BJ (cell line): ENCODE measurements around the gene LILRB4. TPM values are rescaled to one million over a fixed set of nuclear protein-coding genes. Genes with fewer than 3 reads are reported as not detected.
"Not testable (repeated sequence)": the region's sequence is repeated elsewhere in the genome, so short reads cannot be mapped to it uniquely, and the experiment has no call there.

Experiments used
- CTCF ChIA-PET: fragments of 350-600 bp; formaldehyde crosslinking; extraction: SDS; loops from one replicate; lab custom pipeline; 2021; ENCODE audit warnings: antibody characterized with exemption, inconsistent platforms; lab: Yijun Ruan, JAX
- POLR2A ChIA-PET: fragments of 300-600 bp; sonication (Branson Sonifier 250); formaldehyde crosslinking; extraction: SDS; loops from one replicate; lab custom pipeline; 2021; ENCODE audit warnings: antibody characterized with exemption; lab: Charles Lee
- DNase-seq: peaks from one replicate; pipeline ENCODE4 v3.0.0-alpha.2; 2011; ENCODE audit warnings: low read depth
- H3K27me3 ChIP-seq: 2 replicates; pipeline ENCODE4 v1.6.0; 2011; ENCODE audit warnings: low read length; ENCODE audit not compliant: control insufficient read depth, insufficient read depth
- H3K36me3 ChIP-seq: 2 replicates; pipeline ENCODE4 v1.5.1; 2011; ENCODE audit warnings: low read length; ENCODE audit not compliant: control insufficient read depth, insufficient read depth
- H3K4me3 ChIP-seq: 2 replicates; pipeline ENCODE4 v1.5.1; 2011; ENCODE audit warnings: low read depth, mild to moderate bottlenecking, control low read depth, low read length
- polyA plus RNA-seq: library from polyadenylated mRNA; depleted of rRNA; stranded (reverse); fragments of >200 nt; gene quantifications from 2 replicates; pipeline ENCODE4 v1.2.3, GENCODE V29; 2011
- TF ChIP-seq, protein P1 (sequence below): IDR thresholded peaks from 2 replicates; pipeline ENCODE4 v1.5.1; 2011; ENCODE audit warnings: low read depth, mild to moderate bottlenecking, control low read depth, inconsistent platforms, low read length, moderate library complexity; ENCODE audit not compliant: insufficient read depth

Gene LILRB4
- polyA plus RNA-seq, 1 experiment = not detected

GRCh38 chr19:54622431-54622830 is 40.4 kb upstream of the LILRB4 start:
- Histone ChIP-seq H3K27me3 (no peaks in the 10 kb centered on the region), H3K4me3 (no peak overlapping the region), H3K36me3 (no peaks in the 10 kb centered on the region)
- POLR2A ChIA-PET = no interaction called here
- DNase-seq = no peak
- CTCF ChIA-PET = no interaction called here
- TF ChIP-seq, protein P1, sequence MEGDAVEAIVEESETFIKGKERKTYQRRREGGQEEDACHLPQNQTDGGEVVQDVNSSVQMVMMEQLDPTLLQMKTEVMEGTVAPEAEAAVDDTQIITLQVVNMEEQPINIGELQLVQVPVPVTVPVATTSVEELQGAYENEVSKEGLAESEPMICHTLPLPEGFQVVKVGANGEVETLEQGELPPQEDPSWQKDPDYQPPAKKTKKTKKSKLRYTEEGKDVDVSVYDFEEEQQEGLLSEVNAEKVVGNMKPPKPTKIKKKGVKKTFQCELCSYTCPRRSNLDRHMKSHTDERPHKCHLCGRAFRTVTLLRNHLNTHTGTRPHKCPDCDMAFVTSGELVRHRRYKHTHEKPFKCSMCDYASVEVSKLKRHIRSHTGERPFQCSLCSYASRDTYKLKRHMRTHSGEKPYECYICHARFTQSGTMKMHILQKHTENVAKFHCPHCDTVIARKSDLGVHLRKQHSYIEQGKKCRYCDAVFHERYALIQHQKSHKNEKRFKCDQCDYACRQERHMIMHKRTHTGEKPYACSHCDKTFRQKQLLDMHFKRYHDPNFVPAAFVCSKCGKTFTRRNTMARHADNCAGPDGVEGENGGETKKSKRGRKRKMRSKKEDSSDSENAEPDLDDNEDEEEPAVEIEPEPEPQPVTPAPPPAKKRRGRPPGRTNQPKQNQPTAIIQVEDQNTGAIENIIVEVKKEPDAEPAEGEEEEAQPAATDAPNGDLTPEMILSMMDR = no peak

- H3K27me3 ChIP-seq, H3K36me3 ChIP-seq, H3K4me3 ChIP-seq, DNase-seq, CTCF ChIA-PET, POLR2A ChIA-PET: not testable (repeated sequence)
Observed at GRCh38 chr19:54624234-54624633, 38.6 kb upstream of the LILRB4 start.

- CTCF ChIA-PET, DNase-seq, POLR2A ChIA-PET, H3K36me3 ChIP-seq, H3K4me3 ChIP-seq, H3K27me3 ChIP-seq: not testable (repeated sequence)
Observed at GRCh38 chr19:54624934-54625730, 37.7 kb upstream of the LILRB4 start.

- Histone ChIP-seq H3K27me3 (no peaks in the 10 kb centered on the region), H3K4me3 (no peak overlapping the region), H3K36me3 (no peaks in the 10 kb centered on the region)
- TF ChIP-seq, protein P1 = no peak
- no peak for DNase-seq
- POLR2A ChIA-PET = no interaction called here
- CTCF ChIA-PET = no interaction called here
Observed at GRCh38 chr19:54626757-54627156, 36.0 kb upstream of the LILRB4 start.

- H3K36me3 ChIP-seq, H3K27me3 ChIP-seq, POLR2A ChIA-PET, H3K4me3 ChIP-seq, DNase-seq, CTCF ChIA-PET: not testable (repeated sequence)
Observed at GRCh38 chr19:54627912-54628311, 34.9 kb upstream of the LILRB4 start.

GRCh38 chr19:54630262-54630661 is 32.5 kb upstream of the LILRB4 start, which contains the start of gene LILRB1:
LILRB1 (plus strand) TSS chr19:54630484; CDS start chr19:54631074, 590 bp downstream.
- H3K4me3 ChIP-seq, DNase-seq, H3K27me3 ChIP-seq, POLR2A ChIA-PET, CTCF ChIA-PET, H3K36me3 ChIP-seq: not testable (repeated sequence)

- ChIA-PET CTCF (no interaction called here), POLR2A (no interaction called here)
- TF ChIP-seq, protein P1 = no peak
- no peaks in the 10 kb centered on the region for H3K27me3 ChIP-seq
- DNase-seq = no peak
- H3K36me3 ChIP-seq = no peaks in the 10 kb centered on the region
- H3K4me3 ChIP-seq = no peak overlapping the region
Observed at GRCh38 chr19:54630782-54631181, 32.0 kb upstream of the LILRB4 start.

DNA sequence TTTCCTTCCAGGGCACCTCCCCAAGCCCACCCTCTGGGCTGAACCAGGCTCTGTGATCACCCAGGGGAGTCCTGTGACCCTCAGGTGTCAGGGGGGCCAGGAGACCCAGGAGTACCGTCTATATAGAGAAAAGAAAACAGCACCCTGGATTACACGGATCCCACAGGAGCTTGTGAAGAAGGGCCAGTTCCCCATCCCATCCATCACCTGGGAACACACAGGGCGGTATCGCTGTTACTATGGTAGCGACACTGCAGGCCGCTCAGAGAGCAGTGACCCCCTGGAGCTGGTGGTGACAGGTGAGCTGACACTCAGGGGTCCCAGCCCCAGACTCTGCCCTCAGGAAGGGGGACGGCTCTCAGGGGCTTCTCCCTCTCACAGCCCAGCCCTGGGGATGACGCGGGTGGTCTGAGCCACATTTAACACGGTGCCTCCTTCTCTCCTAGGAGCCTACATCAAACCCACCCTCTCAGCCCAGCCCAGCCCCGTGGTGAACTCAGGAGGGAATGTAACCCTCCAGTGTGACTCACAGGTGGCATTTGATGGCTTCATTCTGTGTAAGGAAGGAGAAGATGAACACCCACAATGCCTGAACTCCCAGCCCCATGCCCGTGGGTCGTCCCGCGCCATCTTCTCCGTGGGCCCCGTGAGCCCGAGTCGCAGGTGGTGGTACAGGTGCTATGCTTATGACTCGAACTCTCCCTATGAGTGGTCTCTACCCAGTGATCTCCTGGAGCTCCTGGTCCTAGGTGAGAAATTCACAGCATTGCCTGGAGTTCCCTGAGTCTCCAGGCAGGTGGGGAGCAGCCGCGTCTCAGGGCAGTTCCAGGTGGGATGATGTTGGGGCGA is 31.1 kb upstream of the LILRB4 start:
- H3K27me3 ChIP-seq, H3K4me3 ChIP-seq, CTCF ChIA-PET, POLR2A ChIA-PET, DNase-seq, H3K36me3 ChIP-seq: not testable (repeated sequence)

GRCh38 chr19:54632517-54632916 is 30.3 kb upstream of the LILRB4 start:
- H3K36me3 ChIP-seq, H3K27me3 ChIP-seq, CTCF ChIA-PET, POLR2A ChIA-PET, H3K4me3 ChIP-seq, DNase-seq: not testable (repeated sequence)
